ENCODE data around the gene PEMT. TPM values are rescaled to one million over a fixed set of nuclear protein-coding genes. Genes with fewer than 3 reads are reported as not detected.

Gene PEMT
- total RNA-seq, 1 donor from 2014 or later: 690 TPM

- Histone ChIP-seq H3K4me1 (peaks cover 0 to 9% of the 10 kb centered on the region in 2 donors), H3K27me3 (no peaks in the 10 kb centered on the region), H3K4me3 (no peak overlapping the region), H3K9me3 (no peaks in the 10 kb centered on the region), H3K36me3 (no peaks in the 10 kb centered on the region), H3K27ac (no peak overlapping the region)
- DNase-seq (ENCODE audit: low spot score in 2 of 2): no peak
- TF ChIP-seq CTCF (IDR thresholded peaks at IDR 0.05): no peak
- intact Hi-C loops (cut with DNase I): no loop called here
Observed at GRCh38 chr17:17511881-17512858, 79.3 kb downstream of the PEMT start.

GRCh38 chr17:17511293-17511741, 80.2 kb downstream of the PEMT start:
- no peak overlapping the region for H3K27ac ChIP-seq
- no peak for TF ChIP-seq CTCF (IDR thresholded peaks at IDR 0.05)
- intact Hi-C loops (cut with DNase I): no loop called here
- H3K4me1 ChIP-seq: peaks cover 0 to 9% of the 10 kb centered on the region in 2 donors
- no peak for DNase-seq (ENCODE audit: low spot score in 2 of 2)
- no peak overlapping the region for H3K4me3 ChIP-seq
- H3K27me3 ChIP-seq: no peaks in the 10 kb centered on the region
- H3K9me3 ChIP-seq: no peaks in the 10 kb centered on the region
- no peaks in the 10 kb centered on the region for H3K36me3 ChIP-seq

GRCh38 chr17:17510456-17511292, 80.8 kb downstream of the PEMT start:
- intact Hi-C loops (cut with DNase I): no loop called here
- H3K4me3 ChIP-seq: no peak overlapping the region
- no peak for DNase-seq (ENCODE audit: low spot score in 2 of 2)
- H3K27me3 ChIP-seq: no peaks in the 10 kb centered on the region
- no peaks in the 10 kb centered on the region for H3K9me3 ChIP-seq
- H3K4me1 ChIP-seq: peaks cover 0 to 9% of the 10 kb centered on the region in 2 donors
- no peak for TF ChIP-seq CTCF (IDR thresholded peaks at IDR 0.05)
- H3K36me3 ChIP-seq: no peaks in the 10 kb centered on the region
- no peak overlapping the region for H3K27ac ChIP-seq

GRCh38 chr17:17509601-17510425, 81.7 kb downstream of the PEMT start:
- peaks cover 0 to 9% of the 10 kb centered on the region in 2 donors for H3K4me1 ChIP-seq

More at GRCh38 chr17:17509601-17510425, 81.7 kb downstream of the PEMT start:
- Histone ChIP-seq H3K9me3 (no peaks in the 10 kb centered on the region), H3K27ac (no peak overlapping the region), H3K4me3 (no peak overlapping the region), H3K36me3 (no peaks in the 10 kb centered on the region), H3K27me3 (no peaks in the 10 kb centered on the region)
- no peak for TF ChIP-seq CTCF (IDR thresholded peaks at IDR 0.05)
- intact Hi-C loops (cut with DNase I): no loop called here
- no peak for DNase-seq (ENCODE audit: low spot score in 2 of 2)
